IMR-90 (cell line): Measurements from ENCODE around the gene KRTAP10-11.
"Not testable (repeated sequence)": the region's sequence is repeated elsewhere in the genome, so short reads cannot be mapped to it uniquely, and the experiment has no call there.

Experiments used
- CEBPB ChIP-seq: IDR thresholded peaks from 2 replicates; pipeline ENCODE4 v1.6.1; 2012; ENCODE audit warnings: low read depth, low read length, improper control_type of control experiment
- CHD1 ChIP-seq: IDR thresholded peaks from 2 replicates; pipeline ENCODE4 v1.6.1; 2012; ENCODE audit warnings: low read depth, low read length, improper control_type of control experiment
- CTCF ChIP-seq: conservative IDR thresholded peaks from 2 replicates; pipeline ENCODE4 v1.5.1; 2012; ENCODE audit warnings: mild to moderate bottlenecking, low read depth, low read length, improper control_type of control experiment
- MXI1 ChIP-seq: IDR thresholded peaks from 2 replicates; pipeline ENCODE4 v1.6.1; 2012; ENCODE audit warnings: low read depth, mild to moderate bottlenecking, low read length, moderate library complexity, borderline replicate concordance
- RCOR1 ChIP-seq: IDR thresholded peaks from 2 replicates; pipeline ENCODE4 v1.6.1; 2012; ENCODE audit warnings: mild to moderate bottlenecking, low read length, improper control_type of control experiment; ENCODE audit not compliant: insufficient replicate concordance
- SMC3 ChIP-seq: fragments of 150-350 bp; IDR thresholded peaks from 2 replicates; pipeline ENCODE4 v1.6.1; 2016; ENCODE audit warnings: low read depth, mild to moderate bottlenecking, antibody characterized with exemption, low read length, moderate library complexity
- TF ChIP-seq, protein P1 (sequence below): fragments of 150-350 bp; IDR thresholded peaks from 2 replicates; pipeline ENCODE4 v1.6.1; 2017; ENCODE audit warnings: mild to moderate bottlenecking, antibody characterized with exemption, low read length, low read depth

DNA sequence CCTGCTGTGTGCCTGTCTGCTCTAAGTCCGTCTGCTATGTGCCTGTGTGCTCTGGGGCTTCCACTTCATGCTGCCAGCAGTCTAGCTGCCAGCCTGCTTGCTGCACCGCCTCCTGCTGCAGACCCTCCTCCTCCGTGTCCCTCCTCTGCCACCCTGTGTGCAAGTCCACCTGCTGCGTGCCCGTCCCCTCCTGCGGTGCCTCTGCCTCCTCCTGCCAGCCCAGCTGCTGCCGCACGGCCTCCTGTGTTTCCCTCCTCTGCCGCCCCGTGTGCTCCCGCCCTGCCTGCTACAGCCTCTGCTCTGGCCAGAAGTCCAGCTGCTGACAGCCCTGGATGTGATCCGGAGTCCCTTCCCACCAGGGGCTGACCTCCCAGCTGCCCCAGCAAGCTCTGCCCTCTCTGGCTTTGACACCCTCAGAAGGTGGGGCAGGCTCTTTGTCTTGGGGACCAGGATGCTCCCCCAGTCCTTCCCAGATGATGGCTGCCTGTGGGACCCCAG, 8.3 kb upstream of the KRTAP10-11 start:
- TF ChIP-seq CTCF, CEBPB, MXI1, RCOR1, CHD1, SMC3: not testable (repeated sequence)
- TF ChIP-seq, protein P1, sequence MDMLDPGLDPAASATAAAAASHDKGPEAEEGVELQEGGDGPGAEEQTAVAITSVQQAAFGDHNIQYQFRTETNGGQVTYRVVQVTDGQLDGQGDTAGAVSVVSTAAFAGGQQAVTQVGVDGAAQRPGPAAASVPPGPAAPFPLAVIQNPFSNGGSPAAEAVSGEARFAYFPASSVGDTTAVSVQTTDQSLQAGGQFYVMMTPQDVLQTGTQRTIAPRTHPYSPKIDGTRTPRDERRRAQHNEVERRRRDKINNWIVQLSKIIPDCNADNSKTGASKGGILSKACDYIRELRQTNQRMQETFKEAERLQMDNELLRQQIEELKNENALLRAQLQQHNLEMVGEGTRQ = not testable (repeated sequence)
